Heart right ventricle (tissue), 16 donors: ENCODE measurements around the gene ADGRD1. TPM values are rescaled to one million over a fixed set of nuclear protein-coding genes. Genes with fewer than 3 reads are reported as not detected.

ENCODE experiments used
- ATAC-seq, 8 donors: fragments of 200-7000 bp; cut with Tn5 transposase; one replicate each; pipeline ENCODE4 v1.9.1; 2020; ENCODE audit warnings: mild to moderate bottlenecking in 8 of 8, moderate library complexity in 8 of 8, moderate number of reproducible peaks in 1 of 8
- DNase-seq, 2 donors: peaks; one replicate each; pipeline ENCODE4 v3.0.0-alpha.2; 2020
- H3K27ac ChIP-seq, 10 donors: fragments of 200-600 bp; sonication (generic) in 2 of 10; one replicate each; pipeline versions ENCODE4 v1.5.0 to v1.8.0; 2020 to 2022; ENCODE audit warnings: mild to moderate bottlenecking in 3 of 10
- H3K27me3 ChIP-seq, 7 donors: fragments of 200-600 bp; one replicate each; pipeline ENCODE4 v1.8.0; 2021 to 2022; ENCODE audit warnings: mild to moderate bottlenecking in 2 of 7
- H3K36me3 ChIP-seq, 9 donors: fragments of 200-600 bp; sonication (generic) in 1 of 9; one replicate each; pipeline versions ENCODE4 v1.5.0 to v1.8.0; 2020 to 2022; ENCODE audit warnings: mild to moderate bottlenecking in 2 of 9
- H3K4me1 ChIP-seq, 9 donors: fragments of 200-600 bp; sonication (generic) in 1 of 9; one replicate each; pipeline versions ENCODE4 v1.5.0 to v1.8.0; 2020 to 2022; ENCODE audit warnings: mild to moderate bottlenecking in 4 of 9
- H3K4me3 ChIP-seq, 10 donors: fragments of 200-600 bp; sonication (generic) in 2 of 10; one replicate each; pipeline versions ENCODE4 v1.5.0 to v1.8.0; 2020 to 2022; ENCODE audit warnings: mild to moderate bottlenecking in 7 of 10, moderate library complexity in 2 of 10
- H3K9me3 ChIP-seq, 11 donors: fragments of 200-600 bp in 10 of 11; sonication (generic) in 2 of 11; one replicate each; pipeline versions ENCODE4 v1.5.0 to v1.8.0; 2013 to 2022; ENCODE audit warnings: mild to moderate bottlenecking in 2 of 11, control low read depth in 1 of 11, moderate library complexity in 1 of 11
- WGBS, 2 donors: extraction: QIAGEN DNeasy Blood & Tissue Kit; methylation state at CpG; one replicate each; pipeline ENCODE4 v1.1.7; 2013; ENCODE audit warnings: inconsistent platforms in 1 of 2; 5-methylcytosine and 5-hydroxymethylcytosine counted together
- intact Hi-C, 10 donors: fragments of 100-400 bp; cut with DNase I; formaldehyde crosslinking; loops; one replicate each; pipeline versions ENCODE4 v1.11.1 to v1.14.2; 2022
- polyA plus RNA-seq, 2 donors: library from polyadenylated mRNA; stranded (reverse); fragments of 200-250 nt; gene quantifications; one replicate each; pipeline ENCODE4 v1.2.3, GENCODE V29; 2013
- total RNA-seq, 10 donors: library from RNA; stranded (reverse); fragmentation: NEBNext Ultra II Directional in 3 of 10; extraction: Animal tissue kit (Norgen Biotek cat#: 25700) in 3 of 10; gene quantifications; one replicate each; pipeline versions ENCODE4 v1.2.1 to v1.2.4, GENCODE V29; 2021 to 2023
- TF ChIP-seq, protein P1 (sequence below), 9 donors: fragments of 200-600 bp; sonication (generic) in 2 of 9; IDR thresholded peaks; one replicate each; pipeline versions ENCODE4 v1.5.0 to v1.8.0; 2021 to 2022; ENCODE audit warnings: antibody characterized with exemption in 9 of 9, mild to moderate bottlenecking in 5 of 9, moderate library complexity in 1 of 9
- donor health status: Arrhythmogenic right ventricular cardiomyopathy.
- donor health status: ischemic (EF 13 %, LVEDD 7.1; RV severe dilation, severe dysfunction).
- donor health status: healthy with polysubstance abuse.
- donor health status: DM: no; HTN: yes; CAD: no.
- donor health status: DM: no; HTN: no; CAD: no.
- donor health status: ischemic (EF 25% LVEDD 6.9; RV normal size, moderate dysfunction).
- donor health status: ischemic (EF 25% LVEDD 5.7; RV mildly dilated, moderate dysfunction).
- donor health status: healthy.
- donor health status: DM: yes; HTN: yes; CAD: no.
- donor health status: Ischemic cardiomyopathy.
- donor health status: ischemic (EF 35%, LVEDD 5.7; RV mildly dilated, moderate dysfunction).
- donor health status: nonischemic (EF 11% LVEDD 7.7; RV severe dilation, severe dysfunction).
- donor health status: DM: yes; HTN: yes; CAD: no.
- donor health status: PGD.
- donor health status: ischemic (EF 29% LVEDD 5.4; RV normal size, mild dysfunction).
- donor health status: nonischemic (EF 23%, LVEDD 6.1; RV moderate dilation, normal function).

Gene ADGRD1
- total and polyA plus RNA-seq, 12 donors, result 16.8 to 157 (median 69.7) TPM

DNA sequence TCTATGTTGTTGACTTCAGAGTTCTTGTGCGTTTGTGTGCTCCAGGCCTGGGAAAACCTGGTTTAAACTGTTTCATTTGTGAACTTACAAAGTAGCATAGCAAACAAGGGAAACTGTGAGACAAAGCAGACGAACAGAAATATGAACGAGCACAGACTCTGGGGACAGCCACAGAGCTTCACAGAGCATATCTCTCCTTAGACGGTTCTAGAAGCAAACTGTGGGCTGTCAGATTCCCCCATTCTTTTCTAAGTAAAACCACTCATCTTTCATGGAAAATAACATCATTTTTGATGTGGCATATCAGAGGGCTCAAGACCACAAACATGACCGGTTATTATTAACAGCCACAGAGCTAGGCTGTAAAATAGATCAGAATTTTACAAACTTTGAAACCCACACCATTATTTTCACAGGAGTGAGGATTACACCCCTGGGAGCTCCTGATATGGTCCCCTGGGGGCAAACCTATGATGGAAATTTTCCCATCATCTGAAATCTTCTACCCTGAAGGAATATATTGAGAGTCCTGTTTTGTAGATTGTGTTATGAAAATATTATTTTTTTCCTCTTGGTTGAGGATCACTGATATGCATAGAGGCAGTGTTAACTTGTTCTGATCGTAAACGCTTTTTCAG, 102.0 kb downstream of the ADGRD1 start:
- ATAC-seq (no peak), DNase-seq (no peak)
- intact Hi-C loops, result no loop called here

DNA sequence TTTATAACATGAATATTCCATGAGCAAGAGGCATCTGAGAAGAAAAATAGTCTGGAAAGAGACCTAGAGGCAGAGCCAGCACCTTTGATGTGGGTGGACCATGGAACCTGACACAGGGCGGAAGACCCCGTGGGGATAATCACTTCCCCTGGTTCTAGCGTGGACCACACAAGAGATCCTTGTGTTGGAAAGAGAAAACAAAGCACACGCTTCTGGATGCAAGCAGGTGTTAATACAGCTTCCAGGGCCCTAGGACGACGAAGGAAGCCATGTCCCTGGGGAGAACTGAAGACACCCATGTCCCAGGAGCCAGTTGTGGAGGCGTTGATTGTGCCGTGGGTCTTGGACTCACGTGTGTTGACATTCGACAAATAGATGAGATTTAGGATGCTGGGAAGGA, 102.9 kb downstream of the ADGRD1 start:
- Histone ChIP-seq H3K4me3 (no peak overlapping the region), H3K4me1 (peaks cover 0 to 38% (median 15%) of the 10 kb centered on the region in 9 donors), H3K36me3 (no peaks in the 10 kb centered on the region), H3K27me3 (no peaks in the 10 kb centered on the region), H3K27ac (peak overlapping the region in 1 of 10 donors; percentile 28), H3K9me3 (peaks cover 0 to 9% (median 0%) of the 10 kb centered on the region in 11 donors)
- DNase-seq (no peak), ATAC-seq (no peak)
- WGBS, 2 donors, result 73 to 75% methylated on average over 10 of the region's 10 CpGs
- TF ChIP-seq, protein P1, sequence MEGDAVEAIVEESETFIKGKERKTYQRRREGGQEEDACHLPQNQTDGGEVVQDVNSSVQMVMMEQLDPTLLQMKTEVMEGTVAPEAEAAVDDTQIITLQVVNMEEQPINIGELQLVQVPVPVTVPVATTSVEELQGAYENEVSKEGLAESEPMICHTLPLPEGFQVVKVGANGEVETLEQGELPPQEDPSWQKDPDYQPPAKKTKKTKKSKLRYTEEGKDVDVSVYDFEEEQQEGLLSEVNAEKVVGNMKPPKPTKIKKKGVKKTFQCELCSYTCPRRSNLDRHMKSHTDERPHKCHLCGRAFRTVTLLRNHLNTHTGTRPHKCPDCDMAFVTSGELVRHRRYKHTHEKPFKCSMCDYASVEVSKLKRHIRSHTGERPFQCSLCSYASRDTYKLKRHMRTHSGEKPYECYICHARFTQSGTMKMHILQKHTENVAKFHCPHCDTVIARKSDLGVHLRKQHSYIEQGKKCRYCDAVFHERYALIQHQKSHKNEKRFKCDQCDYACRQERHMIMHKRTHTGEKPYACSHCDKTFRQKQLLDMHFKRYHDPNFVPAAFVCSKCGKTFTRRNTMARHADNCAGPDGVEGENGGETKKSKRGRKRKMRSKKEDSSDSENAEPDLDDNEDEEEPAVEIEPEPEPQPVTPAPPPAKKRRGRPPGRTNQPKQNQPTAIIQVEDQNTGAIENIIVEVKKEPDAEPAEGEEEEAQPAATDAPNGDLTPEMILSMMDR (IDR thresholded peaks at IDR 0.05), result no peak
- intact Hi-C loops, result no loop called here

More for the DNA sequence above, 102.0 kb downstream of the ADGRD1 start:
- 72 to 80% methylated on average over 7 of the region's 7 CpGs for WGBS, 2 donors
- TF ChIP-seq, protein P1 (IDR thresholded peaks at IDR 0.05), result no peak
- Histone ChIP-seq H3K9me3 (peaks cover 0 to 9% (median 0%) of the 10 kb centered on the region in 11 donors), H3K4me1 (peaks cover 0 to 39% (median 18%) of the 10 kb centered on the region in 9 donors), H3K4me3 (no peak overlapping the region), H3K36me3 (no peaks in the 10 kb centered on the region), H3K27me3 (no peaks in the 10 kb centered on the region), H3K27ac (peak overlapping the region in 2 of 10 donors; percentile 28 to 48)

- intact Hi-C loops, result no loop called here
- peaks cover 0 to 38% (median 15%) of the 10 kb centered on the region in 9 donors for H3K4me1 ChIP-seq
- DNase-seq, result peak in 1 of 2 donors; percentile 8
- H3K9me3 ChIP-seq, result peaks cover 0 to 10% (median 0%) of the 10 kb centered on the region in 11 donors
- no peaks in the 10 kb centered on the region for H3K36me3 ChIP-seq
- 86 to 90% methylated on average over 25 of the region's 25 CpGs for WGBS, 2 donors
- H3K27ac ChIP-seq, result peak overlapping the region in 5 of 10 donors; percentile 20 to 70 (median 69)
- H3K27me3 ChIP-seq, result no peaks in the 10 kb centered on the region
- no peak overlapping the region for H3K4me3 ChIP-seq
- TF ChIP-seq, protein P1 (IDR thresholded peaks at IDR 0.05), result no peak
- ATAC-seq, result no peak
Measured at GRCh38 chr12:131057211-131057721, 103.6 kb downstream of the ADGRD1 start.

- intact Hi-C loops, result no loop called here
- DNase-seq (peak in 1 of 2 donors; percentile 16), ATAC-seq (peak in 6 of 8 donors; percentile 26 to 54 (median 38))
- no peaks in the 10 kb centered on the region for H3K27me3 ChIP-seq
- TF ChIP-seq, protein P1 (IDR thresholded peaks at IDR 0.05), result no peak
- no peaks in the 10 kb centered on the region for H3K36me3 ChIP-seq
- peak overlapping the region; percentile 1 to 73 (median 65) for H3K27ac ChIP-seq
- H3K4me3 ChIP-seq, result no peak overlapping the region
- peaks cover 0 to 38% (median 15%) of the 10 kb centered on the region in 9 donors for H3K4me1 ChIP-seq
- WGBS, 2 donors, result 63 to 79% methylated on average over 11 of the region's 11 CpGs
- H3K9me3 ChIP-seq, result peaks cover 0 to 10% (median 0%) of the 10 kb centered on the region in 11 donors
Measured at GRCh38 chr12:131057722-131058515, 104.2 kb downstream of the ADGRD1 start.
